GM13977 (cell line): ENCODE results near the gene CLCA4.

Source experiments
- DNase-seq: peaks from one replicate; pipeline ENCODE4 v3.0.0; 2012; ENCODE audit warnings: low spot score
- in situ Hi-C: fragments of 300-500 bp; cut with MboI; formaldehyde crosslinking; loops from one replicate; pipeline ENCODE4 v1.12.0; 2022; ENCODE audit warnings: low sequenced_read_pairs, low pct_unique_long_range_greater_than_20kb, mixed read lengths, inconsistent platforms; ENCODE audit not compliant: unreplicated experiment
- TF ChIP-seq, protein P1 (sequence below): IDR thresholded peaks from 2 replicates; pipeline ENCODE4 v1.5.1; 2012; ENCODE audit warnings: mild to moderate bottlenecking, control low read depth; ENCODE audit not compliant: insufficient read depth; ENCODE audit errors: extremely low read depth, missing control alignments

The CLCA4 gene

DNA sequence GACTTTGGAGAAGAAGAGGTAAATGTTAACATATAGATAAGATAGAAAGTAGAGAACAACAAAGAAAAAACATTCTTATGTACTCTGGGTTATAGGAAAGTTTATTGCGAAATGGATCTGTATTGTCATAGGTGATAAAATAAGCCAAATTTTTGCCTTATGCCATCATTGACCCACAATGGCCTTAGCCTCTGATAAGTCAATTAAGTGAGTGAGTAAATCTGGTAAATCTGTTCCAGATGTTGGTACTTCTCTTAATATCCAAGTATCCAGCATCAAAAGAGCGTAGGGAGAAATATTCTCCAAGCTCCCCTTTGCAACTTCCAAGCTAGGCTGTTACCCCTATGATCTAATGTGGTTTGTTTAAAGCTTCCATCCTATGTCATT is 38.3 kb upstream of the CLCA4 start:
- no peak for DNase-seq
- TF ChIP-seq, protein P1, sequence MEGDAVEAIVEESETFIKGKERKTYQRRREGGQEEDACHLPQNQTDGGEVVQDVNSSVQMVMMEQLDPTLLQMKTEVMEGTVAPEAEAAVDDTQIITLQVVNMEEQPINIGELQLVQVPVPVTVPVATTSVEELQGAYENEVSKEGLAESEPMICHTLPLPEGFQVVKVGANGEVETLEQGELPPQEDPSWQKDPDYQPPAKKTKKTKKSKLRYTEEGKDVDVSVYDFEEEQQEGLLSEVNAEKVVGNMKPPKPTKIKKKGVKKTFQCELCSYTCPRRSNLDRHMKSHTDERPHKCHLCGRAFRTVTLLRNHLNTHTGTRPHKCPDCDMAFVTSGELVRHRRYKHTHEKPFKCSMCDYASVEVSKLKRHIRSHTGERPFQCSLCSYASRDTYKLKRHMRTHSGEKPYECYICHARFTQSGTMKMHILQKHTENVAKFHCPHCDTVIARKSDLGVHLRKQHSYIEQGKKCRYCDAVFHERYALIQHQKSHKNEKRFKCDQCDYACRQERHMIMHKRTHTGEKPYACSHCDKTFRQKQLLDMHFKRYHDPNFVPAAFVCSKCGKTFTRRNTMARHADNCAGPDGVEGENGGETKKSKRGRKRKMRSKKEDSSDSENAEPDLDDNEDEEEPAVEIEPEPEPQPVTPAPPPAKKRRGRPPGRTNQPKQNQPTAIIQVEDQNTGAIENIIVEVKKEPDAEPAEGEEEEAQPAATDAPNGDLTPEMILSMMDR = no peak
- in situ Hi-C loops = no loop called here

DNA sequence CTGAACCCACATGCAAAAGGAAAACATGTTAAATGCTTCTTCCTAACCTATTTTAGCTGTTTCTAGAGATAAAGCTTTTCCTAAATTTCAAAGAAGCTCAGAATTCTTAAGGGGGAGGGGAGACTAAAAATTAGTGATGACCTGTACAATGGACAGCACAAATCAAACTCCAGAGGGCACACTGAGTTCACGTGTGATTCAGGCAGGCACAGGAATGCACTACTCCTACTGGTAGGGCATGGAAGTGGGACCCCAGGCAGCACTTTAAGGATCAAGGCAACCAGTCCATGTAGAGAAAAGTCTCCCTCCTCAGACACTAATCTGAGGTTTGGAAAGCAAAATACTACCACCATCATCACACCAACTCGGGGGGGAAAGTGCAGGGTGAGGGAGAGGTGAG is 31.3 kb upstream of the CLCA4 start:
- DNase-seq = peak; percentile 14
- in situ Hi-C loops = no loop called here
- TF ChIP-seq, protein P1 = peak; percentile 10

DNA sequence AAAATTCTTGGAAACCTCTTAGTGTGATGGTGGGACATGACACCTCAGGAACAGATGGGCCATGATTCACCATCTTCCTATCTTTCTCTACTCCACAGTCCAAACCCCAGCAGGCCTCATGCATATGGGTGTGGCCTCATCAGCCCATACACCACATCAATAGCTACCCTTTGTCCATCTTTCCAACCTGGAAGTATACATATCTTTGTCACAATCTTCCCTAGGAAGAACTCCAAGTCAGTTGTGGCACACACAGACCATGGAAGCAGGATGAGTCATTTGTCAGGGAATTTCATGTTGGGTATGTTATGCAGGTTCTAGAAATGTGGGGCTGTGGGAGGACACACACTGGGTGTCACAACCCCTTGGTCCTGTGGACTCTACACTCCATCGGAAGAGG is 30.5 kb upstream of the CLCA4 start:
- in situ Hi-C loops = no loop called here
- DNase-seq = no peak
- TF ChIP-seq, protein P1 = no peak

DNA sequence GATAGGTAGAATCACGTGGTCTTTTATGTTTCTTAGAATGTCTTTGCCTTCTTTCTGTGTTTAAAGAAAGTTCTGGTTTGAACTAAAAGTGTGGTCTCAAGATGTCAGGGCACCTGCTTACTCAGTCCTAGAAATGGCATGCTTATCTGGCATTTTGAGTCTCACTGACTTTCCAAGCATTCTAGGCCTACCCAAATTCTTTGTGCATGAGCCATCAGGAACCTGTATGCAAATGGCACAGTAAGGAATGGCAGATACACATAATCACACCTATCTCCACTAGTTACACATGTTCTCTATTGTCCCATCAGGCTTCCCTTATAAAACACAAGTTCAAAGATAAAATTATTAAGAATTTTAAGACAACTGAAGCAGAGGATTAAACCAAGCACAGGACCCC is 29.5 kb upstream of the CLCA4 start:
- TF ChIP-seq, protein P1 = no peak
- no peak for DNase-seq
- in situ Hi-C loops = no loop called here

DNA sequence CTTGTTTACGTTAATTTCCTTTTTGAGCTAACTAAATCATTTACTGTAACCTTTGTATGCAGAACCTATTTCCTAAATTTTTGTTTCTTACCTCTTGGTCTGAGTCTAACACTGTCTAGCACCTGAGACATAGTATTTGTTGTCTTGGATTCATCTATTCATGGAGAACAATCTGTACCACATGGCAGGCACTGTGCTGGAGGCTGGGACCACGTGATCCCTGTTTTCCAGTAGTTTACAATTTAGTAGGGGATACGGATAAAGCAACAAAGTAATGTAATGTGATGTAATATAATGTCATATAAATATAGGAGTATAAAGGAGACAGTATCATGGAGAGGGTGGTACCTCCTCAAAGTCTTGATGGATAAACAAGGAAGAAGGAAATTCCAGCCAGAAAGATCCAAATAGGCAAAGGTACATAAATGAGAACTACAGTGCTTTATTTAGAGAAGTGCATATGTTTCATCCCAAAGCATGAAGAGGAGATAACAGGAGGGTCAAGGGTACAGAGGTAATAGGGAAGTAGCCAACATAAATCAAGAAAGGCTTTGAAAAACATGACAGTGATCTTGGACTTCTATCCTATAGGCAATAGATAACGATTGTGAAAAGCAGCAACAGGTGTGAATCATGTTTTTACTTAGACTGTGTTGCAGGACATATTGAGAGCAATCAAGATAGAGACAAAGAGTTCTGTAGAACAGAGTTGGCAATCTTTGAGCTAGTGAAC is 25.9 kb upstream of the CLCA4 start:
- TF ChIP-seq, protein P1 = no peak
- in situ Hi-C loops = no loop called here
- DNase-seq = no peak

DNA sequence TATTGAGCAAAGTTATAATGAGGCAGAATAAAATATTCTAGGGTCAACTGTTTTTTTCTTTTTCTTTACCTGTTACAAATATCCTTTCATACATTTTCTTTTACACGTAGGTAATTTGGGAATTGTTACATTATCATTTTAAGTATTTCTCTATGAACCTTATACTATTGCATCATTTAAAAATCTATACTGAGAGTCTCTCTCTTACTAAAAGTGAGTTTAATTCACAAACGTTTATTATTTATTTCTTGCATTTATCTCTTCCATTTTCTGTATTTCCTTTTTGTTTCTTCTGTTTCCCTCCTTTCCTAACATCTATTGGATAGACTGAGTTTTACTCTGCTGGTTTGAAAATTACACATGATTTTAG is 25.4 kb upstream of the CLCA4 start:
- in situ Hi-C loops = no loop called here
- TF ChIP-seq, protein P1 = no peak
- no peak for DNase-seq
